Stimulated activated CD4-positive, alpha-beta T cell treated with anti-CD3 and anti-CD28 coated beads, Interleukin-12 subunit alpha, Interleukin-12 subunit beta, amount 100 ng/mL, for 4 hours (primary cell): ENCODE results near the gene SEMA4A.
A peak's percentile ranks its signal among the peaks of the same experiment; 100 is the strongest.

Experiments
- DNase-seq: peaks from one replicate; pipeline ENCODE4 v3.0.0-alpha.2; 2020

The SEMA4A gene

GRCh38 chr1:156136970-156137483 lies 16.4 kb upstream of the SEMA4A start:
- no peak for DNase-seq

GRCh38 chr1:156138458-156138867 lies 14.9 kb upstream of the SEMA4A start:
- DNase-seq, result no peak

GRCh38 chr1:156140879-156141707 lies 12.3 kb upstream of the SEMA4A start:
- DNase-seq, result peak; percentile 46

DNA sequence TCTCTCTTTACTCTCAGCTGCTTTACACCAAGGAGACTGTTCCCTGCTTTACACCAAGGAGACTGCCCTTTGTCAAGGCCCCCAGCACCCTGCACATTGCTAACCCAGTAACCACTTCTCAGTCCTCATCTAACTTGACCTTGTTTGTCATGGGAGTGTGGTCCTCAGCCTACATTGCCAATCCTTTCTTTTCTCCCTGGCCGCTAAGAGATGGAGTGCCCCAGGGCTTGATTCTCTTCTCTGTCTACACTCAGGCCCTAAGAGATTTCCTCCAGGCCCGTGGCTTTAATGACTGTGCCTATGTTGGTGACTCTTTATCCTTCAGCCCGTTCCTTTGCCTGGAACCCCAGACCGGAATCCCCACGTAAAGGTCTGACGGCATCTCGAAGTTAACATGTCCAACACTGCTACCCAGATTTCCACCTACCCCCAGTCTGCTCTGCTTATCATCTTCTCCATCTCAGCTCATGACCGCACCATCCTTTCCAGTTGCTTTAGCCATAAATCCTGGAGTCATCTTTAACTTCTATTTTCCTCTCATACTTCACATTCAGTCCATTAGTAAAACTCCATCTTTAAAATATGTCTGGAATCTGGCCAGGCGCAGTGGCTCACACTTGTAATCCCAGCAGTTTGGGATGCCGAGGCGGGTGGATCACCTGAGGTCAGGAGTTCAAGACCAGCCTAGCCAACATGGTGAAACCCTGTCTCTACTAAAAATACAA lies 9.5 kb upstream of the SEMA4A start:
- DNase-seq, result no peak

DNA sequence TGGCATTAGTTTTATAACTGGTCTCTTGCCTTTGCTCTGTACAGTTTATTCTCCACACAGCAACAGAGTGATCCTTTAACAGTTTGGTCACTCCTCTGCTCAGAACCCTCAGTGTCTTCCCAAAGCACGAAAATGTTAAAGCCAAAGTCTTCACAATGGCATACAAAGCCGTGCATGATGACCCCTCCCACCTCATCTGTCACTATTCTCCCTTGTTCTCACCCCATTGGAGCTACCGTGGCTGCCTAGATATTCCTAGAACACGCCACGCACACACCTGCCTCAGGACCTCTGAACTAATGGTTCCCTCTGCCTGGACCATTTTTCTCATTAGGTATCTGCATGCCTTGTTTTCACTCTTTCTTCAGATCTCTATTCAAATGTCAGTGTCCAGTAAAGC lies 8.6 kb upstream of the SEMA4A start:
- DNase-seq, result no peak

DNA sequence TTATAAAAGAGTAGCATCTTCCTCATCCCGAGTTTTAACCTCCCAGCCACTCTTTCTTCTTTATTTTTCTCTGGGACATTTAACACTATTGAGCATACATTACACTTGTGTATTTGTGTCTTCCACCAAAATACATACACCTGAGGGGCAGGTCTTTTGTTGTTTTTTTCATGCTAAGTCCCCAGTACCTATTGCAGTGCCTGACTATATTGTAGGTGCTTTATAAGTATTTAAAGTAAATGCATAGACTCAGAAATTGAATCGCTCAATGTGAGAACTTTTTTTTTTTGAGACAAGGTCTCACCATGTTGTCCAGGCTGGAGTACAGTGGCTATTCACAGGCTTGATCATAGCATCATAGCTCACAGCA lies 7.8 kb upstream of the SEMA4A start:
- no peak for DNase-seq

- peak; percentile 32 for DNase-seq
Measured at GRCh38 chr1:156146020-156146768, 7.2 kb upstream of the SEMA4A start.

- no peak for DNase-seq
Measured at GRCh38 chr1:156146769-156147405, 6.5 kb upstream of the SEMA4A start.

DNA sequence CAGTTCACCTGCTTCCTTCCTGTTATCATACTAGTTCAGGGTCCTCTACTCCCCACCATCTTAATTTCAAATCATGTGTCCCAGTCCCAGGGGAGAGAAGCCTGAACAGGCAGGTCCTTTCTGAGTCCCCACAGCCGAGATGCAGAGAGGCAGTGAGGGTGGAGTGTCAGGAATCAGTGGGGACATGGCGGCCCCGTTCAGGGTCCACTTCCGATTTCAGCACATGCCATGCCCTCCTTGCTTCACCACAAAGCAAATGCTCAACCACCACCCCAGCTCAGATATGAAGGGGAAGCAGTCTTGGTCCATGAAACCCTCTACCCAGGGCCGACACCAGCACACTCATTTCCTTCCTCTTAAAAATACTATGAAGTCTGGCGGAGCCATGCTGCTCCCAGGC lies 5.2 kb upstream of the SEMA4A start:
- no peak for DNase-seq

DNA sequence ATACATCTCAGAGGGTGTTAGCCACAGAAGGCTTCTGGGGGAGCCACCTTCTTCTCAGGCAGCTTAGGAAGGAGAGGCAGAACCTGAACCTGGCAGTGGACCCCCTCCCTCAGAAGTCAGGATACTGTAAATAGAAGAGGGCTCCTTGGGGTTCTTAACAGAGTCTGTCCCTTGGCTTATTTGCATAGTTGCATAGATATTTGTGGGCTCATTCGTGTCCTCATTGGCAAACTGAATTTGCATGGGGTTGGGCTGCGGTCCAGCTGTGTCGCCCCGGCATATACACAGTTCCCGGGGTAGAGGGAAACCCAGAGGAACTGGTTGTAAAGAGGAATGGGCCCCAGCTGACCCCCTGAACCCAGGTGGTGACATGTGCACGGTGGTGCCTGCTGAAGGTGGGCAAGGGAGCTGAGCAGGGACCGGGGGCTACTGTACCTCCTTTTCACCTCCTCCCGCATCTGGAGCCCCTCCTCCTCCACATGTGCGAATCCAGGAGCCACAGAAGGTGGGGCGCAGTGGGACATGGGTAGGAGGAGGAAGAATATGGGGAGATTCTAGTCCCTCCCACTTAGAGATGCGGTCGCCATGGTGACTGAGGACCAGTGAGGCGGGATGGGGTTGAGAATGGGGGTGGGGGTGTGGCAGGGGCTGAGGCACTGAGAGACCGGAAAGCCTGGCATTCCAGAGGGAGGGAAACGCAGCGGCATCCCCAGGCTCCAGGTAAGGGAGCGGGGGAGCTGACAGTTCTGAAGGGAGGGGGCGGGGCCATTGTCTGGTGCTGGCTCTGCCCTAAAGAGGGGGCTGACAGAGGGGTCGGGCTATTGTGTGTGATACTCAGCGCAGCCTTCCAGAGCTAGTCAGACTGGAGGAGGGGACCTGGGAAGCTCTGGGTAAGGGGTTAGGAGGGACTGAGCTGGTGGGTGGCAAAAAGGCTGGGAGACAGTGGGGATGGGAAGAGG lies 3.7 kb upstream of the SEMA4A start:
- no peak for DNase-seq

DNA sequence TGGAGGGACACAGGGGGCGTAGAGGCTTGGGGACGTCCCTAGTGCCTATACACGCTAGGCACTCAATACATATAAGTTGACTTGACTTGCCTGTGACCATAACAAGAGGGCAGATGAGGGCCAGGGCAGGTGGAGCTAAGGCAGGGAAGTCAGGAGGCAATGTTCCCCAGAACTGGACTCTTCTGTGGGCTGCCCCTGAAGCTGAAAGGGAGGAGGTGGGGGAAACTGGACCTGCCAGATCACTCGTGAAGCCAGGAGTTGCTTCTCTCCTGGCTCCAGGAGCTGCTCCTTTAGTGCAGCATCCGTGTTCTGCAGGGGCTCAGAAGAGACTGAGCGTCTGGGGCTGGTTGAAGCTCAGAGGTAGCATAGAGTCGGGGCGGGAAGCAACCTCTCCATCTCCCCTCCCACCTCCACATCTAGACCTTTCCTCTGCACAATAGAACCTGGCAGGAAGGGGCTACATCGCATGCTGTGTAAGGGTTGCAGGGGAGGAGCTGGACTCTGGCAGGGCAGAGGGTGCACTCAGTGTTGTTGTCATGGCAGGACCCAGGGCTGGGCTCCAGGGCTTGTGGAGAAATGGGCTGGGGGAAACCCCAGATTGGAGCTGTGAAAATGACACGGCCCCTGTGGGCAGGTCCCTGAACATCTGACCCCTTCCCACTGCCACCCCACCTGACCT lies 2.9 kb upstream of the SEMA4A start:
- no peak for DNase-seq

GRCh38 chr1:156151093-156151688 lies 2.2 kb upstream of the SEMA4A start:
- no peak for DNase-seq

- no peak for DNase-seq
Measured at GRCh38 chr1:156152628-156153027, 757 bp upstream of the SEMA4A start.

DNA sequence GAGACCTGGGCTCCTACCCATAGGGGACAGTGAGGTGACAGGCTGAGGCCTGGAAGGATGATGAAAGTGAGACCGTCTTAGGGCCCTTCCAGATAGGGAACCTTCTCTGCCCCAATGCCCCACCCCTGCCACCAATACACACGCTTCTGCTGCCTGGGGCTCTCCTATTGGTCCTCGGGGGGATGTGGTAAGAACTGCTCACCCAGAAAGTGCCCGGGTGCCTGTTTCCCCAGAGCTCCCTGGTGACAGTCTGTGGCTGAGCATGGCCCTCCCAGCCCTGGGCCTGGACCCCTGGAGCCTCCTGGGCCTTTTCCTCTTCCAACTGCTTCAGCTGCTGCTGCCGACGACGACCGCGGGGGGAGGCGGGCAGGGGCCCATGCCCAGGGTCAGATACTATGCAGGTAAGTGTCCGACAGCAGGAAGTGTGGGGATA lies 948 bp downstream of the SEMA4A start:
- no peak for DNase-seq

- no peak for DNase-seq
Measured at GRCh38 chr1:156155756-156156510, 2.5 kb downstream of the SEMA4A start.

- DNase-seq, result no peak
Measured at GRCh38 chr1:156157506-156157905, 4.1 kb downstream of the SEMA4A start.

GRCh38 chr1:156157966-156158365 lies 4.6 kb downstream of the SEMA4A start:
- no peak for DNase-seq

DNA sequence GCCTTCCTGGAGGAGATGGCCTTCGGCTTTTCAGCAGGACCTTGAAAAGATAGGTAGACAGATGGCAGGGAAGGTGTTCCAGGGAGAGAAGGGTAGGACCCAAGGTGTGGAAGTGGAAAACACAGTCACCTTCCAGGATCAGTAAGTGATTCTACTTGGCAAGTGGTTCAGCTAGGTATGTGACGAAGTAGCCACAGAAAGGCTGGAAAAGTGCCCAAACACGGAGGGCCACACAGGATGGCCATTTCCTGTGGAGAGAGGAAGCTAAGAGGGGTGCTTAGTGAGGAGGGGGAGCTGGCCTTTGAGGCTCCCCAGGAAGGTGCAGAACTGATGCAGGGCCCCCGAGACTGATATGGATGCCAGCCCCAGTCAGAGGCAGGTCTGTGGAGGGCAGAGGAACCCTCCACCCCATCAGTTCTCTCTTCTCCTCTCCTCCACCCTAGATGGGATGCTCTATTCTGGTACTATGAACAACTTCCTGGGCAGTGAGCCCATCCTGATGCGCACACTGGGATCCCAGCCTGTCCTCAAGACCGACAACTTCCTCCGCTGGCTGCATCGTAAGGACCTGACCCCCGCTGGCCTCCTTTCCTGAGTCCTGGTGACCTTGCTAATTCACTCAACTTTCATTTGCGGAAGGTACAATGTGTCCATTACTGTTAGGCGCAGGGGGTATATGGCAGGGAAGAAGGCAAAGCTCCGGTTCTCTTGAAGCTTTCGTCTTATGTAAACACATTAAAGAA lies 6.8 kb downstream of the SEMA4A start:
- no peak for DNase-seq

DNA sequence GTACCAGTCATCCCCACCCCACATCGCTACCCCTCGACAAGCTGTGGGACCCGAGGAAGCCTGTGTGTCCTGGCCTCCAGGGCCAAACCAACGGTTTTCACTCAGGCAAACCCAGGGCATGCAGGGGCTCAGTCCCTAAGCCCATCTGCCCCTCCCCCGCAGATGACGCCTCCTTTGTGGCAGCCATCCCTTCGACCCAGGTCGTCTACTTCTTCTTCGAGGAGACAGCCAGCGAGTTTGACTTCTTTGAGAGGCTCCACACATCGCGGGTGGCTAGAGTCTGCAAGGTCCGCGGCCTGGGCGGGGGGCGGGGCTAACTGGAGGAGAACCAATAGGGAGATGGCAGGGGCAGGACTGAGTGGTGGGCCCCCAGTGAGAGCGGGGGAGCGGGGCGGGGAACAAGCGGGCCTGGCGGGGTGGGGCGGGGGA lies 7.4 kb downstream of the SEMA4A start:
- peak; percentile 80 for DNase-seq
